HepG2 (cell line): ENCODE data around the gene XAB2. TPM values are rescaled to one million over a fixed set of nuclear protein-coding genes. Genes with fewer than 3 reads are reported as not detected.
A peak's percentile ranks its signal among the peaks of the same experiment; 100 is the strongest.

Experiments
- ATAC-seq: fragments of 200-7000 bp; cut with Tn5 transposase; 3 replicates; pipeline ENCODE4 v1.9.1; 2020; ENCODE audit warnings: mild to moderate bottlenecking, moderate library complexity
- BruUV-seq: library from RNA; stranded (reverse); fragments of 400-500 nt; replicated peaks from 2 replicates; lab custom pipeline; 2021; lab: Mats Ljungman, UMichigan
- CTCF ChIA-PET: fragments of 300-600 bp; formaldehyde crosslinking; extraction: SDS; loops from one replicate; lab custom pipeline; 2021; ENCODE audit warnings: low total read pairs, inconsistent platforms, low intra/inter-chr PET ratio; lab: Yijun Ruan, JAX
- POLR2A ChIA-PET: fragments of 350-600 bp; sonication (Branson Sonifier 250); formaldehyde crosslinking; loops from one replicate; lab custom pipeline; 2020; ENCODE audit warnings: antibody characterized with exemption, inconsistent platforms; lab: Yijun Ruan, JAX
- DNase-seq: peaks from one replicate; pipeline ENCODE4 v3.0.0-alpha.2; 2015; ENCODE audit warnings: low spot score
- FAIRE-seq: peaks from 3 replicates; lab custom pipeline; 2011; peaks lifted over from hg19 to GRCh38; lab: Jason Lieb, UNC
- H2AFZ ChIP-seq: one replicate; pipeline ENCODE4 v1.6.1; 2011; ENCODE audit warnings: low read length, inconsistent platforms
- H3K27ac ChIP-seq: fragments of 300-600 bp; 3 replicates; pipeline ENCODE4 v1.8.0; 2011; ENCODE audit warnings: mixed run types, mild to moderate bottlenecking, mixed read lengths, low read length, inconsistent platforms; ENCODE audit not compliant: insufficient read depth; ENCODE audit errors: extremely low read length
- H3K27me3 ChIP-seq, 2 experiments: fragments of 200-600 bp in 1 of 2; 2 replicates in 1 of 2; 3 replicates in 1 of 2; pipeline versions ENCODE4 v1.6.0 to v1.8.0; 2011; ENCODE audit warnings: low read length in 2 of 2, mild to moderate bottlenecking in 2 of 2, moderate library complexity in 2 of 2, inconsistent platforms in 1 of 2; ENCODE audit not compliant: insufficient read depth in 2 of 2, control insufficient read depth in 1 of 2
- H3K36me3 ChIP-seq, 2 experiments: fragments of 200-600 bp in 1 of 2; replicated peaks in 1 of 2; 2 replicates in 1 of 2; 3 replicates in 1 of 2; pipeline versions ENCODE4 v1.5.1 to v1.8.0; 2011; ENCODE audit warnings: low read length in 2 of 2, inconsistent platforms in 1 of 2; ENCODE audit not compliant: insufficient read depth in 2 of 2, control insufficient read depth in 1 of 2
- H3K4me1 ChIP-seq: 2 replicates; pipeline ENCODE4 v1.5.1; 2012; ENCODE audit warnings: low read length, inconsistent platforms; ENCODE audit not compliant: insufficient read depth
- H3K4me2 ChIP-seq: 2 replicates; pipeline ENCODE4 v1.6.0; 2011; ENCODE audit warnings: low read depth, low read length, inconsistent platforms
- H3K4me3 ChIP-seq, 3 experiments: fragments of 200-600 bp in 1 of 3; sonication (generic), shearing (Covaris generic) in 1 of 3; replicated peaks in 1 of 3; 2 replicates each; pipeline ENCODE4 v1.5.1; 2011 to 2016; ENCODE audit warnings: low read length in 3 of 3, inconsistent platforms in 2 of 3, low read depth in 2 of 3, mild to moderate bottlenecking in 2 of 3, control low read depth in 1 of 3, mixed read lengths in 1 of 3; ENCODE audit not compliant: insufficient read depth in 1 of 3
- H3K79me2 ChIP-seq: one replicate; pipeline ENCODE4 v1.6.1; 2011; ENCODE audit warnings: low read length, inconsistent platforms; ENCODE audit not compliant: insufficient read depth
- H3K9ac ChIP-seq: 2 replicates; pipeline ENCODE4 v1.6.0; 2011; ENCODE audit warnings: mild to moderate bottlenecking, low read depth, low read length, inconsistent platforms; ENCODE audit not compliant: insufficient read depth
- H3K9me3 ChIP-seq: 2 replicates; pipeline ENCODE4 v1.5.1; 2012; ENCODE audit warnings: mild to moderate bottlenecking, low read length
- H4K20me1 ChIP-seq: 2 replicates; pipeline ENCODE4 v1.6.0; 2011; ENCODE audit warnings: inconsistent platforms, mild to moderate bottlenecking, low read length, moderate library complexity; ENCODE audit not compliant: insufficient read depth
- DMAP1 ChIP-seq: IDR thresholded peaks from 2 replicates; pipeline ENCODE4 v1.6.1; 2016
- SALL1 ChIP-seq: sonication (generic); formaldehyde crosslinking; IDR thresholded peaks from 2 replicates; pipeline ENCODE4 v1.8.0; 2022; ENCODE audit warnings: mild to moderate bottlenecking, missing genetic modification reagents
- SRY ChIP-seq: sonication (generic); formaldehyde crosslinking; IDR thresholded peaks from 2 replicates; pipeline ENCODE4 v1.8.0; 2022; ENCODE audit warnings: mild to moderate bottlenecking, missing genetic modification reagents
- WIZ ChIP-seq: sonication (generic); formaldehyde crosslinking; IDR thresholded peaks from 2 replicates; pipeline ENCODE4 v1.5.1; 2020; ENCODE audit warnings: mild to moderate bottlenecking, missing genetic modification reagents
- ZBTB10 ChIP-seq: sonication (generic); formaldehyde crosslinking; IDR thresholded peaks from 2 replicates; pipeline ENCODE4 v1.4.0; 2020; ENCODE audit warnings: missing genetic modification reagents, borderline replicate concordance
- ZFP91 ChIP-seq: sonication (generic); formaldehyde crosslinking; IDR thresholded peaks from 2 replicates; pipeline ENCODE4 v1.9.0; 2022; ENCODE audit warnings: missing genetic modification reagents, mild to moderate bottlenecking, borderline replicate concordance
- ZNF605 ChIP-seq: sonication (generic); formaldehyde crosslinking; IDR thresholded peaks from 2 replicates; pipeline ENCODE4 v1.8.0; 2022; ENCODE audit warnings: mild to moderate bottlenecking, missing genetic modification reagents
- ZNF687 ChIP-seq: sonication (generic); formaldehyde crosslinking; IDR thresholded peaks from 2 replicates; pipeline ENCODE4 v1.5.1; 2020; ENCODE audit warnings: mild to moderate bottlenecking, missing genetic modification reagents, moderate library complexity
- ZNF788 ChIP-seq: sonication (generic); formaldehyde crosslinking; IDR thresholded peaks from 2 replicates; pipeline ENCODE4 v1.5.0; 2020; ENCODE audit warnings: mild to moderate bottlenecking, missing genetic modification reagents, borderline replicate concordance
- WGBS: methylation state at CpG from one replicate; pipeline ENCODE4 v1.1.6; 2017; ENCODE audit warnings: low lambda C conversion rate; 5-methylcytosine and 5-hydroxymethylcytosine counted together
- in situ Hi-C: cut with HindIII; loops from 2 replicates; pipeline ENCODE4 v1.10.0; 2017; ENCODE audit warnings: low pct_unique_long_range_greater_than_20kb; ENCODE audit not compliant: extremely low pct_ligation_motif_present
- intact Hi-C: fragments of 100-400 bp; cut with micrococcal nuclease; formaldehyde crosslinking; loops from one replicate; pipeline ENCODE4 v1.10.0; 2022; ENCODE audit not compliant: unreplicated experiment
- polyA plus RNA-seq, 8 experiments: library from polyadenylated mRNA; depleted of rRNA in 3 of 8; stranded (reverse) in 7 of 8; unstranded in 1 of 8; fragments of >200 nt; fragmentation: Illumina TruSeq in 4 of 8; extraction: Trizol in 4 of 8; gene quantifications; 2 replicates each; pipeline versions ENCODE4 v1.2.1 to v1.2.3, GENCODE V29; 2011 to 2016; ENCODE audit warnings: low read depth in 4 of 8, missing spikeins in 1 of 8, mixed read lengths in 1 of 8; ENCODE audit not compliant: insufficient read depth in 1 of 8
- total RNA-seq, 5 experiments: library from RNA; depleted of rRNA; stranded (reverse); fragments of >200 nt; fragmentation: Illumina TruSeq; extraction: Trizol; gene quantifications; 2 replicates each; pipeline ENCODE4 v1.2.3, GENCODE V29; 2016; ENCODE audit warnings: low read depth in 1 of 5
- TF ChIP-seq, protein P1 (sequence below): sonication (generic); formaldehyde crosslinking; IDR thresholded peaks from 2 replicates; pipeline ENCODE4 v1.8.0; 2022; ENCODE audit warnings: mild to moderate bottlenecking, missing genetic modification reagents; ENCODE audit not compliant: insufficient replicate concordance
- TF ChIP-seq, protein P2 (sequence below): IDR thresholded peaks from 2 replicates; pipeline ENCODE4 v1.6.1; 2012; ENCODE audit warnings: inconsistent platforms

Gene XAB2
- total and polyA plus RNA-seq, 2 of the 13 experiments (the other 11 are each of a cell fraction or from before 2014, with no cell fraction given), result 6.2 to 23.9 TPM

DNA sequence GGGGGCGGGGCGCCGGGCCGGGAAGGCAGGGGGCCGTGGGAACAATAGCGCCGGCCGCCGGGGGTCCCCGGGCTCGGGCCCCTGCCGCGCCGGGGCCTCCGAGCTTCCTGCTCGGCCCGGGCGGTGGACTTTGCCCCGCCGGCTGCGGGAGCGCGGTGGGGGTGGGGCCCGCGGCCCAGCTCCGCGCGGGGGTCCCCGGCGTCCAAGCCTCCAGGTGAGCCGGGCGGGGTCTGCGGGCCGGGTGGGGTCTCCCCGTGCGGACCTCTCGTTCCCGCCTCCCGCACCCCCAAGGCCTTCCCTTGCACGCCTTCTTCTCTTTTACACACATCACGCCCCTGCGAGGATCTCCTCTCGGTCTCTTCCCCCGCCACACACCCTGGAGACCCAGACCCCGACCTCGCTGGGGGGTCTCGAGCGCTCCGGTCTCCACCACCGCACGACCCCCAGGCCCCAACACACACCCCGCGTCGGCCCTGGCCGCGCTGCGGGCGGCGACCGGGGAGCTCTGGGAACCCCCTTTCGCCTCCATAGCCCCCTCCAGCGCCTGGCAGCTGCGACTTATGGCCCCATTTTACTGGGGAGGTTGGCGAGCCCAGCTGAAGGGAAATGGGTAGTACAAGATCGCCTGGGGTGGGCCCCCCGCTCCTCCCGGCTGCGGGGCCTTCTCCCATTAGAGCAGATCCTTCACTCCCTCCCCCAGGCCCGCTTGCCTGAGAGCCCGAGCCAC, 33.0 kb downstream of the XAB2 start:
- Histone ChIP-seq H2AFZ (no peak overlapping the region), H3K4me1 (peaks cover 56% of the 10 kb centered on the region), H3K9me3 (no peaks in the 10 kb centered on the region), H3K27ac (peak overlapping the region; percentile 74), H3K27me3 (no peaks in the 10 kb centered on the region), H3K9ac (peak overlapping the region; percentile 86), H3K36me3 (peaks cover 2 to 8% of the 10 kb centered on the region in 2 experiments; a peak in 2 of 5 replicates), H3K79me2 (peaks cover 36% of the 10 kb centered on the region), H3K4me3 (peak overlapping the region; percentile 71 to 98 (median 93)), H4K20me1 (peaks cover 31% of the 10 kb centered on the region), H3K4me2 (peak overlapping the region; percentile 89)
- DNase-seq (no peak), FAIRE-seq (no peak), ATAC-seq (peak; percentile 17; the same call in 2 of the 3 replicates)
- no TSS peak for BruUV-seq
- CTCF ChIA-PET, result no interaction called here
- POLR2A ChIA-PET, result interaction anchor here (1.3 to 2.5 kb wide), 5 partner anchors 9 to 60 kb away, joined by 4 to 21 read pairs (median 12); partner anchors contain the start of genes PET100, STXBP2 and XAB2
- intact Hi-C loops (no loop called here), in situ Hi-C loops (no loop called here)
- WGBS, result 3% methylated on average over 17 of the region's 70 CpGs
- TF ChIP-seq ZFP91 (CRISPR knock-in tag) (peak; percentile 34; the same call in 1 of the 2 replicates), ZNF605 (CRISPR knock-in tag) (peak; percentile 42; the same call in 1 of the 2 replicates), SALL1 (CRISPR knock-in tag) (0 out of 2 replicates have a peak, but pooled peaks have one; percentile 20), DMAP1 (no peak), ZBTB10 (CRISPR knock-in tag) (0 out of 2 replicates have a peak, but pooled peaks have one; percentile 16), WIZ (CRISPR knock-in tag) (0 out of 2 replicates have a peak, but pooled peaks have one; percentile 30), ZNF788 (CRISPR knock-in tag) (no peak), ZNF687 (CRISPR knock-in tag) (peak; percentile 51), SRY (CRISPR knock-in tag) (0 out of 2 replicates have a peak, but pooled peaks have one; percentile 16)
- TF ChIP-seq, protein P1, sequence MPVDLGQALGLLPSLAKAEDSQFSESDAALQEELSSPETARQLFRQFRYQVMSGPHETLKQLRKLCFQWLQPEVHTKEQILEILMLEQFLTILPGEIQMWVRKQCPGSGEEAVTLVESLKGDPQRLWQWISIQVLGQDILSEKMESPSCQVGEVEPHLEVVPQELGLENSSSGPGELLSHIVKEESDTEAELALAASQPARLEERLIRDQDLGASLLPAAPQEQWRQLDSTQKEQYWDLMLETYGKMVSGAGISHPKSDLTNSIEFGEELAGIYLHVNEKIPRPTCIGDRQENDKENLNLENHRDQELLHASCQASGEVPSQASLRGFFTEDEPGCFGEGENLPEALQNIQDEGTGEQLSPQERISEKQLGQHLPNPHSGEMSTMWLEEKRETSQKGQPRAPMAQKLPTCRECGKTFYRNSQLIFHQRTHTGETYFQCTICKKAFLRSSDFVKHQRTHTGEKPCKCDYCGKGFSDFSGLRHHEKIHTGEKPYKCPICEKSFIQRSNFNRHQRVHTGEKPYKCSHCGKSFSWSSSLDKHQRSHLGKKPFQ, result no peak
- TF ChIP-seq, protein P2, sequence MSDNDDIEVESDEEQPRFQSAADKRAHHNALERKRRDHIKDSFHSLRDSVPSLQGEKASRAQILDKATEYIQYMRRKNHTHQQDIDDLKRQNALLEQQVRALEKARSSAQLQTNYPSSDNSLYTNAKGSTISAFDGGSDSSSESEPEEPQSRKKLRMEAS, result 0 out of 2 replicates have a peak, but pooled peaks have one; percentile 8
